Trophoblast cell (in vitro differentiated cells and primary cell): ENCODE results near the gene OR52K2.
A peak's percentile ranks its signal among the peaks of the same experiment; 100 is the strongest.

ENCODE experiments used
- DNase-seq, 2 donors: peaks; one replicate each; pipeline ENCODE4 v3.0.0-alpha.2; 2016
- H2AFZ ChIP-seq: 2 replicates; pipeline ENCODE4 v1.6.1; 2013; ENCODE audit warnings: low read length, moderate library complexity, mild to moderate bottlenecking; ENCODE audit not compliant: insufficient read depth, poor library complexity
- H2AK5ac ChIP-seq: 2 replicates; pipeline ENCODE4 v1.6.1; 2013; ENCODE audit warnings: mild to moderate bottlenecking, low read length
- H2BK120ac ChIP-seq: 2 replicates; pipeline ENCODE4 v1.6.1; 2013; ENCODE audit warnings: low read length, mild to moderate bottlenecking, moderate library complexity; ENCODE audit not compliant: insufficient read depth, poor library complexity
- H2BK12ac ChIP-seq: 2 replicates; pipeline ENCODE4 v1.6.1; 2013; ENCODE audit warnings: mild to moderate bottlenecking, low read length, moderate library complexity
- H2BK5ac ChIP-seq: 2 replicates; pipeline ENCODE4 v1.6.1; 2013; ENCODE audit warnings: low read length, low read depth, moderate library complexity, mild to moderate bottlenecking; ENCODE audit not compliant: poor library complexity
- H3K14ac ChIP-seq: 2 replicates; pipeline ENCODE4 v1.6.1; 2013; ENCODE audit warnings: mild to moderate bottlenecking, low read length
- H3K18ac ChIP-seq: 2 replicates; pipeline ENCODE4 v1.6.1; 2013; ENCODE audit warnings: mild to moderate bottlenecking, low read length
- H3K23ac ChIP-seq: 2 replicates; pipeline ENCODE4 v1.6.1; 2013; ENCODE audit warnings: low read length
- H3K27ac ChIP-seq: 2 replicates; pipeline ENCODE4 v1.5.1; 2013; ENCODE audit warnings: low read depth, mild to moderate bottlenecking, inconsistent platforms, low read length, moderate library complexity
- H3K27me3 ChIP-seq: 2 replicates; pipeline ENCODE4 v1.6.1; 2013; ENCODE audit warnings: inconsistent platforms, mild to moderate bottlenecking, low read length, moderate library complexity; ENCODE audit not compliant: insufficient read depth
- H3K36me3 ChIP-seq, 2 experiments: 1 replicate in 1 of 2; 2 replicates in 1 of 2; pipeline ENCODE4 v1.6.1; 2013; ENCODE audit warnings: low read length in 2 of 2, mild to moderate bottlenecking in 2 of 2, moderate library complexity in 1 of 2; ENCODE audit not compliant: insufficient read depth in 2 of 2, control insufficient read depth in 1 of 2
- H3K4ac ChIP-seq: 2 replicates; pipeline ENCODE4 v1.6.1; 2013; ENCODE audit warnings: low read depth, mild to moderate bottlenecking, low read length, moderate library complexity
- H3K4me1 ChIP-seq, 2 experiments: 1 replicate in 1 of 2; 2 replicates in 1 of 2; pipeline ENCODE4 v1.6.1; 2013; ENCODE audit warnings: low read length in 2 of 2, mild to moderate bottlenecking in 2 of 2, moderate library complexity in 1 of 2; ENCODE audit not compliant: insufficient read depth in 2 of 2, control insufficient read depth in 1 of 2
- H3K4me2 ChIP-seq: 2 replicates; pipeline ENCODE4 v1.6.1; 2013; ENCODE audit warnings: inconsistent platforms, mild to moderate bottlenecking, low read length, moderate library complexity
- H3K4me3 ChIP-seq: 2 replicates; pipeline ENCODE4 v1.5.1; 2013; ENCODE audit warnings: mild to moderate bottlenecking, low read depth, low read length, inconsistent platforms
- H3K79me1 ChIP-seq: one replicate; pipeline ENCODE4 v1.6.1; 2013; ENCODE audit warnings: low read length
- H3K79me2 ChIP-seq: 2 replicates; pipeline ENCODE4 v1.6.1; 2013; ENCODE audit warnings: low read length, mild to moderate bottlenecking; ENCODE audit not compliant: control insufficient read depth, insufficient read depth, poor library complexity
- H3K9ac ChIP-seq: 2 replicates; pipeline ENCODE4 v1.6.1; 2013; ENCODE audit warnings: mild to moderate bottlenecking, low read length
- H3K9me3 ChIP-seq: 2 replicates; pipeline ENCODE4 v1.6.1; 2013; ENCODE audit warnings: low read depth, mild to moderate bottlenecking, control low read depth, inconsistent platforms, low read length; ENCODE audit not compliant: insufficient read depth
- H4K12ac ChIP-seq: 2 replicates; pipeline ENCODE4 v1.6.1; 2013; ENCODE audit warnings: low read depth, mild to moderate bottlenecking, low read length, moderate library complexity
- H4K8ac ChIP-seq: 2 replicates; pipeline ENCODE4 v1.6.1; 2013; ENCODE audit warnings: low read depth, mild to moderate bottlenecking, low read length, moderate library complexity
- H4K91ac ChIP-seq: one replicate; pipeline ENCODE4 v1.6.1; 2013; ENCODE audit warnings: low read depth, mild to moderate bottlenecking, low read length, moderate library complexity
- WGBS: extraction: QIAGEN DNeasy Blood & Tissue Kit; methylation state at CpG from one replicate; pipeline ENCODE4 v1.1.7; 2013; ENCODE audit warnings: missing lambda C conversion rate; ENCODE audit not compliant: insufficient read length, insufficient coverage; ENCODE audit errors: extremely low coverage; 5-methylcytosine and 5-hydroxymethylcytosine counted together

The OR52K2 gene

GRCh38 chr11:4495487-4495886 is 46.4 kb downstream of the OR52K2 start:
- Histone ChIP-seq H3K27me3 (no peaks in the 10 kb centered on the region), H2BK12ac (no peak overlapping the region), H3K18ac (no peak overlapping the region), H3K79me2 (no peaks in the 10 kb centered on the region), H3K4me2 (no peak overlapping the region), H3K36me3 (no peaks in the 10 kb centered on the region), H3K4me1 (no peaks in the 10 kb centered on the region), H4K12ac (no peak overlapping the region), H3K4ac (no peak overlapping the region), H2AK5ac (no peak overlapping the region), H3K14ac (no peak overlapping the region), H3K79me1 (no peaks in the 10 kb centered on the region), H3K9me3 (no peaks in the 10 kb centered on the region), H2BK120ac (no peak overlapping the region), H3K27ac (no peak overlapping the region), H4K91ac (no peak overlapping the region), H2BK5ac (no peak overlapping the region), H3K4me3 (no peak overlapping the region), H4K8ac (no peak overlapping the region), H2AFZ (no peak overlapping the region), H3K23ac (no peak overlapping the region), H3K9ac (no peak overlapping the region)
- peak; percentile 35 to 82 for DNase-seq
- no CpG with 5 or more reads among the region's 7 CpGs for WGBS

- H3K4me3 ChIP-seq = no peak overlapping the region
- H3K23ac ChIP-seq = no peak overlapping the region
- H3K4me1 ChIP-seq = no peaks in the 10 kb centered on the region
- H3K79me2 ChIP-seq = no peaks in the 10 kb centered on the region
- H3K27ac ChIP-seq = no peak overlapping the region
- no peak overlapping the region for H2BK5ac ChIP-seq
- H3K9me3 ChIP-seq = no peaks in the 10 kb centered on the region
- H3K79me1 ChIP-seq = no peaks in the 10 kb centered on the region
- H4K12ac ChIP-seq = no peak overlapping the region
- H3K36me3 ChIP-seq = no peaks in the 10 kb centered on the region
- no peaks in the 10 kb centered on the region for H3K27me3 ChIP-seq
- no peak overlapping the region for H3K4ac ChIP-seq
- H3K4me2 ChIP-seq = no peak overlapping the region
- H2BK120ac ChIP-seq = no peak overlapping the region
- H2BK12ac ChIP-seq = no peak overlapping the region
- no peak overlapping the region for H2AK5ac ChIP-seq
- H3K9ac ChIP-seq = no peak overlapping the region
- DNase-seq = no peak
- no peak overlapping the region for H2AFZ ChIP-seq
- no peak overlapping the region for H4K8ac ChIP-seq
- WGBS = no CpG with 5 or more reads among the region's 6 CpGs
- H3K18ac ChIP-seq = no peak overlapping the region
- H4K91ac ChIP-seq = no peak overlapping the region
- no peak overlapping the region for H3K14ac ChIP-seq
Measured at GRCh38 chr11:4495986-4496385, 46.9 kb downstream of the OR52K2 start.

GRCh38 chr11:4496557-4497248 is 47.6 kb downstream of the OR52K2 start:
- no peak overlapping the region for H3K14ac ChIP-seq
- no peak overlapping the region for H4K8ac ChIP-seq
- no peaks in the 10 kb centered on the region for H3K9me3 ChIP-seq
- H4K91ac ChIP-seq = no peak overlapping the region
- DNase-seq = peak in 1 of 2 donors; percentile 44
- no peak overlapping the region for H3K4me3 ChIP-seq
- no peaks in the 10 kb centered on the region for H3K36me3 ChIP-seq
- H2AFZ ChIP-seq = no peak overlapping the region
- H2AK5ac ChIP-seq = no peak overlapping the region
- no peak overlapping the region for H2BK120ac ChIP-seq
- H3K18ac ChIP-seq = no peak overlapping the region
- H3K27ac ChIP-seq = no peak overlapping the region
- no peak overlapping the region for H3K9ac ChIP-seq
- no peak overlapping the region for H2BK12ac ChIP-seq
- H3K79me2 ChIP-seq = no peaks in the 10 kb centered on the region
- H3K4ac ChIP-seq = no peak overlapping the region
- H3K4me1 ChIP-seq = no peaks in the 10 kb centered on the region
- no peak overlapping the region for H4K12ac ChIP-seq
- H3K27me3 ChIP-seq = no peaks in the 10 kb centered on the region
- no peaks in the 10 kb centered on the region for H3K79me1 ChIP-seq
- H2BK5ac ChIP-seq = no peak overlapping the region
- H3K4me2 ChIP-seq = no peak overlapping the region
- H3K23ac ChIP-seq = no peak overlapping the region
- no CpG with 5 or more reads among the region's 15 CpGs for WGBS
